Lung (tissue), 16 donors: ENCODE results near the gene INSL6. TPM values are rescaled to one million over a fixed set of nuclear protein-coding genes. Genes with fewer than 3 reads are reported as not detected.

ENCODE experiments used
- ATAC-seq: fragments of 200-7000 bp; cut with Tn5 transposase; one replicate; pipeline ENCODE4 v1.9.1; 2020; ENCODE audit warnings: moderate number of reproducible peaks; ENCODE audit not compliant: insufficient read depth, low FRiP score
- DNase-seq, 3 donors: peaks; one replicate each; pipeline ENCODE4 v3.0.0-alpha.2; 2013 to 2017
- H3K27ac ChIP-seq, 2 donors: one replicate each; pipeline ENCODE4 v1.5.1; 2013; ENCODE audit warnings: mild to moderate bottlenecking in 2 of 2, moderate library complexity in 2 of 2, control low read depth in 1 of 2, inconsistent platforms in 1 of 2, low read depth in 1 of 2, low read length in 1 of 2
- H3K27me3 ChIP-seq, 3 donors: one replicate each; pipeline ENCODE4 v1.5.1; 2013; ENCODE audit warnings: low read length in 2 of 3; ENCODE audit not compliant: control insufficient read depth in 3 of 3, insufficient read depth in 3 of 3
- H3K36me3 ChIP-seq, 4 donors: one replicate each; pipeline ENCODE4 v1.5.1; 2013; ENCODE audit warnings: low read length in 4 of 4, mild to moderate bottlenecking in 1 of 4, moderate library complexity in 1 of 4; ENCODE audit not compliant: control insufficient read depth in 4 of 4, insufficient read depth in 4 of 4
- H3K4me1 ChIP-seq, 5 donors: one replicate each; pipeline ENCODE4 v1.5.1; 2013; ENCODE audit warnings: low read length in 5 of 5, mild to moderate bottlenecking in 2 of 5, moderate library complexity in 1 of 5; ENCODE audit not compliant: control insufficient read depth in 5 of 5, insufficient read depth in 5 of 5
- H3K4me3 ChIP-seq: one replicate; pipeline ENCODE4 v1.5.1; 2013; ENCODE audit warnings: mild to moderate bottlenecking, control low read depth, moderate library complexity
- H3K9ac ChIP-seq, 2 donors: one replicate each; pipeline ENCODE4 v1.5.1; 2013; ENCODE audit warnings: low read length in 2 of 2, control low read depth in 1 of 2; ENCODE audit not compliant: insufficient read depth in 1 of 2
- H3K9me3 ChIP-seq, 4 donors: one replicate each; pipeline ENCODE4 v1.5.1; 2013; ENCODE audit warnings: low read length in 3 of 4, mild to moderate bottlenecking in 1 of 4, moderate library complexity in 1 of 4; ENCODE audit not compliant: control insufficient read depth in 4 of 4, insufficient read depth in 3 of 4
- CTCF ChIP-seq: IDR thresholded peaks from 2 replicates; pipeline ENCODE4 v1.5.1; 2012; ENCODE audit warnings: mild to moderate bottlenecking; ENCODE audit errors: control extremely low read depth, extremely low read depth
- WGBS, 2 donors: extraction: QIAGEN DNeasy Blood & Tissue Kit; methylation state at CpG; one replicate each; pipeline ENCODE4 v1.1.7; 2013; 5-methylcytosine and 5-hydroxymethylcytosine counted together
- long read RNA-seq, 5 donors: transcript quantifications; one replicate each; lab custom pipeline, GENCODE V29; 2026
- polyA plus RNA-seq, 2 donors: library from polyadenylated mRNA; stranded (reverse); fragments of 200-250 nt; gene quantifications; one replicate each; pipeline ENCODE4 v1.2.1, GENCODE V29; 2013
- total RNA-seq, 2 donors: library from RNA; depleted of rRNA in 1 of 2; stranded (reverse); fragments of >200 nt in 1 of 2; gene quantifications; one replicate each; pipeline ENCODE4 v1.2.1, GENCODE V29; 2014 to 2021
- donor health status: control.
- donor health status: control.
- donor health status: Bipolar disorder and iron deficiency.
- donor health status: healthy.
- donor health status: DM: yes; HTN: yes; CAD: no.

Gene INSL6
- total RNA-seq: not detected
- not detected for polyA plus RNA-seq
- long read RNA-seq, donor 1, partial matches to known transcripts: 10 of 10 reads
- long read RNA-seq, donor 1, other reads (novel, unspliced or antisense): 0 of 10 reads
- long read RNA-seq, donor 2: 0 reads
- long read RNA-seq, donor 3: 0 reads
- long read RNA-seq, donor 4: 0 reads
- long read RNA-seq, donor 5: 0 reads

GRCh38 chr9:5185220-5185840 lies at the start of gene INSL6:
INSL6 (minus strand) TSS chr9:5185639; CDS start chr9:5185602, 37 bp downstream.
- Histone ChIP-seq H3K27ac (no peak within 1 kb of the TSS), H3K36me3 (no peaks in the 10 kb centered on the region), H3K9me3 (no peaks in the 10 kb centered on the region), H3K27me3 (no peaks in the 10 kb centered on the region), H3K4me1 (no peaks in the 10 kb centered on the region), H3K4me3 (no peak within 1 kb of the TSS), H3K9ac (no peak within 1 kb of the TSS)
- TF ChIP-seq CTCF: no peak
- no peak for DNase-seq
- no peak for ATAC-seq
- WGBS, 2 donors: 93 to 94% methylated on average over 44 of the region's 44 CpGs

DNA sequence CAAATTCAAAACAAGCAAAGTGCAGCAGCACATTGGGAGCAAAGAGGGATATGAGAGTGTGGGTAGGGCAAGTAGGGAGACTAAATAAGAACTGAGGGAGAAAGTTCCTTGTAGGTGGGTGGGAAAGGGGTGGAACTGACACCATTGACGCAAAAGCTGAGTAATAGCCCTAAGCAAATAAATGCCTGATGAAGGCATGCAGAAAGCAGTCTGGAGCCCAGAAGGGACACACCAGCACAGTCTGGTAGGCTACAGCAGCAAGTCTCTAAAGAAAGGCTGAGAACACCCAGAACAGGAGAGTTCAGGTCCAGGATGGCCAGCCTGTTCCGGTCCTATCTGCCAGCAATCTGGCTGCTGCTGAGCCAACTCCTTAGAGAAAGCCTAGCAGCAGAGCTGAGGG lies 45.8 kb upstream of the INSL6 start, which contains the start of gene INSL4:
INSL4 (plus strand) TSS at position 208 of the 400 bp plus-strand sequence; CDS start at position 313, 105 bp downstream.
- no peak within 1 kb of the TSS for H3K27ac ChIP-seq
- ATAC-seq: no peak
- no peaks in the 10 kb centered on the region for H3K27me3 ChIP-seq
- no peak within 1 kb of the TSS for H3K9ac ChIP-seq
- no peak for TF ChIP-seq CTCF
- 91 to 95% methylated on average over 2 of the region's 2 CpGs for WGBS, 2 donors
- no peak within 1 kb of the TSS for H3K4me3 ChIP-seq
- peaks cover 0 to 2% (median 1%) of the 10 kb centered on the region in 4 donors for H3K9me3 ChIP-seq
- DNase-seq: no peak
- no peaks in the 10 kb centered on the region for H3K36me3 ChIP-seq
- H3K4me1 ChIP-seq: no peaks in the 10 kb centered on the region

- DNase-seq (no peak), ATAC-seq (no peak)
- Histone ChIP-seq H3K9ac (no peak overlapping the region), H3K27ac (no peak overlapping the region), H3K4me3 (no peak overlapping the region), H3K9me3 (peaks cover 0 to 2% (median 1%) of the 10 kb centered on the region in 4 donors), H3K4me1 (no peaks in the 10 kb centered on the region), H3K36me3 (no peaks in the 10 kb centered on the region), H3K27me3 (no peaks in the 10 kb centered on the region)
- 84 to 86% methylated on average over 10 of the region's 10 CpGs for WGBS, 2 donors
- TF ChIP-seq CTCF: no peak
Observed at GRCh38 chr9:5230554-5230953, 45.1 kb upstream of the INSL6 start.
